ENCODE data around the gene ARHGAP27. TPM values are rescaled to one million over a fixed set of nuclear protein-coding genes. Genes with fewer than 3 reads are reported as not detected.

Gene ARHGAP27
- polyA plus RNA-seq, 1 experiment = 2.3 TPM

GRCh38 chr17:45425984-45426413 lies 6.7 kb downstream of the ARHGAP27 start:
- peaks cover 14% of the 10 kb centered on the region for H3K27me3 ChIP-seq (ENCODE audit: control insufficient read depth, insufficient read depth, low read length)
- TF ChIP-seq CTCF (IDR thresholded peaks at IDR 0.05; ENCODE audit: insufficient read depth, low read depth, low read length) = no peak
- H3K4me3 ChIP-seq (ENCODE audit: low read depth, low read length) = no peak overlapping the region
- no peak for DNase-seq (ENCODE audit: low read depth)
- CTCF ChIA-PET = interaction anchor here (1.0 to 5.6 kb wide), 9 partner anchors 13 to 207 kb away, joined by 3 to 50 read pairs (median 5); partner anchors contain the start of gene FMNL1
- H3K36me3 ChIP-seq (ENCODE audit: control insufficient read depth, insufficient read depth, low read length) = no peaks in the 10 kb centered on the region
- POLR2A ChIA-PET = no interaction called here

GRCh38 chr17:45425125-45425983 lies 7.3 kb downstream of the ARHGAP27 start:
- POLR2A ChIA-PET = no interaction called here
- TF ChIP-seq CTCF (IDR thresholded peaks at IDR 0.05; ENCODE audit: insufficient read depth, low read depth, low read length) = peak; percentile 67
- no peak for DNase-seq (ENCODE audit: low read depth)
- H3K27me3 ChIP-seq (ENCODE audit: control insufficient read depth, insufficient read depth, low read length) = peaks cover 9% of the 10 kb centered on the region
- CTCF ChIA-PET = interaction anchor here (0.6 to 5.6 kb wide), 9 partner anchors 13 to 207 kb away, joined by 3 to 50 read pairs (median 5); partner anchors contain the start of gene FMNL1
- no peak overlapping the region for H3K4me3 ChIP-seq (ENCODE audit: low read depth, low read length)
- H3K36me3 ChIP-seq (ENCODE audit: control insufficient read depth, insufficient read depth, low read length) = no peaks in the 10 kb centered on the region

GRCh38 chr17:45424769-45425124 lies 7.9 kb downstream of the ARHGAP27 start:
- DNase-seq (ENCODE audit: low read depth) = no peak
- POLR2A ChIA-PET = no interaction called here
- TF ChIP-seq CTCF (IDR thresholded peaks at IDR 0.05; ENCODE audit: insufficient read depth, low read depth, low read length) = no peak
- Histone ChIP-seq H3K27me3 (ENCODE audit: control insufficient read depth, insufficient read depth, low read length) (peaks cover 5% of the 10 kb centered on the region), H3K4me3 (ENCODE audit: low read depth, low read length) (no peak overlapping the region), H3K36me3 (ENCODE audit: control insufficient read depth, insufficient read depth, low read length) (no peaks in the 10 kb centered on the region)
- CTCF ChIA-PET = interaction anchor here (0.6 to 5.6 kb wide), 6 partner anchors 14 to 206 kb away, joined by 3 to 50 read pairs (median 4); no protein-coding TSS in a partner anchor

GRCh38 chr17:45423975-45424335 lies 8.7 kb downstream of the ARHGAP27 start:
- TF ChIP-seq CTCF (IDR thresholded peaks at IDR 0.05; ENCODE audit: insufficient read depth, low read depth, low read length) = no peak
- Histone ChIP-seq H3K4me3 (ENCODE audit: low read depth, low read length) (no peak overlapping the region), H3K36me3 (ENCODE audit: control insufficient read depth, insufficient read depth, low read length) (no peaks in the 10 kb centered on the region), H3K27me3 (ENCODE audit: control insufficient read depth, insufficient read depth, low read length) (peaks cover 5% of the 10 kb centered on the region)
- POLR2A ChIA-PET = no interaction called here
- DNase-seq (ENCODE audit: low read depth) = no peak
- CTCF ChIA-PET = interaction anchor here (0.6 to 2.0 kb wide), 5 partner anchors 10 to 579 kb away, joined by 3 to 11 read pairs (median 3); no protein-coding TSS in a partner anchor

- no peak for TF ChIP-seq CTCF (IDR thresholded peaks at IDR 0.05; ENCODE audit: insufficient read depth, low read depth, low read length)
- Histone ChIP-seq H3K36me3 (ENCODE audit: control insufficient read depth, insufficient read depth, low read length) (no peaks in the 10 kb centered on the region), H3K4me3 (ENCODE audit: low read depth, low read length) (no peak overlapping the region), H3K27me3 (ENCODE audit: control insufficient read depth, insufficient read depth, low read length) (peaks cover 2% of the 10 kb centered on the region; the same call in 1 of the 2 replicates)
- POLR2A ChIA-PET = no interaction called here
- DNase-seq (ENCODE audit: low read depth) = no peak
- CTCF ChIA-PET = interaction anchor here (0.6 to 2.0 kb wide), 5 partner anchors 10 to 579 kb away, joined by 3 to 11 read pairs (median 3); no protein-coding TSS in a partner anchor
Observed at GRCh38 chr17:45423304-45423974, 9.2 kb downstream of the ARHGAP27 start.

Data from BJ (cell line).